ENCODE data around the gene HMGXB4. TPM values are rescaled to one million over a fixed set of nuclear protein-coding genes. Genes with fewer than 3 reads are reported as not detected.
A peak's percentile ranks its signal among the peaks of the same experiment; 100 is the strongest.

Gene HMGXB4
- total and polyA plus RNA-seq, 9 of the 15 experiments (the other 6 are each of a cell fraction or from before 2014, with no cell fraction given), result 9.9 to 31.4 (median 24.8) TPM

GRCh38 chr22:35219012-35219411, 38.3 kb upstream of the HMGXB4 start (continued):
- TF ChIP-seq, protein P1, sequence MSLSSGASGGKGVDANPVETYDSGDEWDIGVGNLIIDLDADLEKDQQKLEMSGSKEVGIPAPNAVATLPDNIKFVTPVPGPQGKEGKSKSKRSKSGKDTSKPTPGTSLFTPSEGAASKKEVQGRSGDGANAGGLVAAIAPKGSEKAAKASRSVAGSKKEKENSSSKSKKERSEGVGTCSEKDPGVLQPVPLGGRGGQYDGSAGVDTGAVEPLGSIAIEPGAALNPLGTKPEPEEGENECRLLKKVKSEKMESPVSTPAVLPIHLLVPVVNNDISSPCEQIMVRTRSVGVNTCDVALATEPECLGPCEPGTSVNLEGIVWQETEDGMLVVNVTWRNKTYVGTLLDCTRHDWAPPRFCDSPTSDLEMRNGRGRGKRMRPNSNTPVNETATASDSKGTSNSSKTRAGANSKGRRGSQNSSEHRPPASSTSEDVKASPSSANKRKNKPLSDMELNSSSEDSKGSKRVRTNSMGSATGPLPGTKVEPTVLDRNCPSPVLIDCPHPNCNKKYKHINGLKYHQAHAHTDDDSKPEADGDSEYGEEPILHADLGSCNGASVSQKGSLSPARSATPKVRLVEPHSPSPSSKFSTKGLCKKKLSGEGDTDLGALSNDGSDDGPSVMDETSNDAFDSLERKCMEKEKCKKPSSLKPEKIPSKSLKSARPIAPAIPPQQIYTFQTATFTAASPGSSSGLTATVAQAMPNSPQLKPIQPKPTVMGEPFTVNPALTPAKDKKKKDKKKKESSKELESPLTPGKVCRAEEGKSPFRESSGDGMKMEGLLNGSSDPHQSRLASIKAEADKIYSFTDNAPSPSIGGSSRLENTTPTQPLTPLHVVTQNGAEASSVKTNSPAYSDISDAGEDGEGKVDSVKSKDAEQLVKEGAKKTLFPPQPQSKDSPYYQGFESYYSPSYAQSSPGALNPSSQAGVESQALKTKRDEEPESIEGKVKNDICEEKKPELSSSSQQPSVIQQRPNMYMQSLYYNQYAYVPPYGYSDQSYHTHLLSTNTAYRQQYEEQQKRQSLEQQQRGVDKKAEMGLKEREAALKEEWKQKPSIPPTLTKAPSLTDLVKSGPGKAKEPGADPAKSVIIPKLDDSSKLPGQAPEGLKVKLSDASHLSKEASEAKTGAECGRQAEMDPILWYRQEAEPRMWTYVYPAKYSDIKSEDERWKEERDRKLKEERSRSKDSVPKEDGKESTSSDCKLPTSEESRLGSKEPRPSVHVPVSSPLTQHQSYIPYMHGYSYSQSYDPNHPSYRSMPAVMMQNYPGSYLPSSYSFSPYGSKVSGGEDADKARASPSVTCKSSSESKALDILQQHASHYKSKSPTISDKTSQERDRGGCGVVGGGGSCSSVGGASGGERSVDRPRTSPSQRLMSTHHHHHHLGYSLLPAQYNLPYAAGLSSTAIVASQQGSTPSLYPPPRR (CRISPR knock-in tag; IDR thresholded peaks at IDR 0.05; ENCODE audit: borderline replicate concordance), result no peak
- TF ChIP-seq ZNF436 (CRISPR knock-in tag; IDR thresholded peaks at IDR 0.05), result no peak
- no peak for TF ChIP-seq CTCF (IDR thresholded peaks at IDR 0.05 in 2 of 3, conservative IDR thresholded peaks at IDR 0.05 in 1 of 3; ENCODE audit: insufficient read depth in 2 of 3, low read depth in 1 of 3, low read length in 3 of 3)
- no peak for TF ChIP-seq ZNF830 (CRISPR knock-in tag; IDR thresholded peaks at IDR 0.05)
- TF ChIP-seq STAG1 (CRISPR knock-in tag; IDR thresholded peaks at IDR 0.05; ENCODE audit: borderline replicate concordance), result no peak
- peak; percentile 97 for TF ChIP-seq CTBP1 (IDR thresholded peaks at IDR 0.05; ENCODE audit: borderline replicate concordance)
- TF ChIP-seq SIRT6 (IDR thresholded peaks at IDR 0.05; ENCODE audit: low read depth, low read length), result no peak
- TF ChIP-seq, protein P2, sequence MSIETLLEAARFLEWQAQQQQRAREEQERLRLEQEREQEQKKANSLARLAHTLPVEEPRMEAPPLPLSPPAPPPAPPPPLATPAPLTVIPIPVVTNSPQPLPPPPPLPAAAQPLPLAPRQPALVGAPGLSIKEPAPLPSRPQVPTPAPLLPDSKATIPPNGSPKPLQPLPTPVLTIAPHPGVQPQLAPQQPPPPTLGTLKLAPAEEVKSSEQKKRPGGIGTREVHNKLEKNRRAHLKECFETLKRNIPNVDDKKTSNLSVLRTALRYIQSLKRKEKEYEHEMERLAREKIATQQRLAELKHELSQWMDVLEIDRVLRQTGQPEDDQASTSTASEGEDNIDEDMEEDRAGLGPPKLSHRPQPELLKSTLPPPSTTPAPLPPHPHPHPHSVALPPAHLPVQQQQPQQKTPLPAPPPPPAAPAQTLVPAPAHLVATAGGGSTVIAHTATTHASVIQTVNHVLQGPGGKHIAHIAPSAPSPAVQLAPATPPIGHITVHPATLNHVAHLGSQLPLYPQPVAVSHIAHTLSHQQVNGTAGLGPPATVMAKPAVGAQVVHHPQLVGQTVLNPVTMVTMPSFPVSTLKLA (conservative IDR thresholded peaks at IDR 0.05), result no peak
- no peak for TF ChIP-seq HDAC6 (IDR thresholded peaks at IDR 0.05; ENCODE audit: low read depth, low read length)
- no peak for TF ChIP-seq NFYB (IDR thresholded peaks at IDR 0.05; ENCODE audit: extremely low read depth, insufficient read length)
- no peak for TF ChIP-seq SETDB1 (IDR thresholded peaks at IDR 0.05; ENCODE audit: low read length)
- TF ChIP-seq ZNF232 (CRISPR knock-in tag; IDR thresholded peaks at IDR 0.05), result no peak
- TF ChIP-seq BRCA1 (IDR thresholded peaks at IDR 0.05), result no peak
- no peak for TF ChIP-seq BRCA1 (CRISPR knock-in tag; IDR thresholded peaks at IDR 0.05)
- TF ChIP-seq POLR2B (IDR thresholded peaks at IDR 0.05; ENCODE audit: low read depth, partially characterized antibody), result no peak
- peak; percentile 81 for TF ChIP-seq ZEB2 (IDR thresholded peaks at IDR 0.05)
- TF ChIP-seq TAF7 (tag; IDR thresholded peaks at IDR 0.05), result no peak
- TF ChIP-seq CHD1 (IDR thresholded peaks at IDR 0.05; ENCODE audit: low read length), result no peak
- TF ChIP-seq ELF4 (CRISPR knock-in tag; IDR thresholded peaks at IDR 0.05), result no peak
- TF ChIP-seq, protein P3, sequence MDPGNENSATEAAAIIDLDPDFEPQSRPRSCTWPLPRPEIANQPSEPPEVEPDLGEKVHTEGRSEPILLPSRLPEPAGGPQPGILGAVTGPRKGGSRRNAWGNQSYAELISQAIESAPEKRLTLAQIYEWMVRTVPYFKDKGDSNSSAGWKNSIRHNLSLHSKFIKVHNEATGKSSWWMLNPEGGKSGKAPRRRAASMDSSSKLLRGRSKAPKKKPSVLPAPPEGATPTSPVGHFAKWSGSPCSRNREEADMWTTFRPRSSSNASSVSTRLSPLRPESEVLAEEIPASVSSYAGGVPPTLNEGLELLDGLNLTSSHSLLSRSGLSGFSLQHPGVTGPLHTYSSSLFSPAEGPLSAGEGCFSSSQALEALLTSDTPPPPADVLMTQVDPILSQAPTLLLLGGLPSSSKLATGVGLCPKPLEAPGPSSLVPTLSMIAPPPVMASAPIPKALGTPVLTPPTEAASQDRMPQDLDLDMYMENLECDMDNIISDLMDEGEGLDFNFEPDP (CRISPR knock-in tag; IDR thresholded peaks at IDR 0.05), result no peak
